GM23338 (cell line): Measurements from ENCODE around the gene CPB2. TPM values are rescaled to one million over a fixed set of nuclear protein-coding genes. Genes with fewer than 3 reads are reported as not detected.

Source experiments
- ATAC-seq: fragments of 200-7000 bp; cut with Tn5 transposase; 3 replicates; pipeline ENCODE4 v1.9.1; 2020
- DNase-seq: peaks from one replicate; pipeline ENCODE4 v3.0.0-alpha.2; 2015; ENCODE audit warnings: low spot score
- H2AFZ ChIP-seq: fragments of 200-600 bp; sonication (generic); 2 replicates; pipeline ENCODE4 v1.8.0; 2016; ENCODE audit warnings: antibody characterized with exemption, mild to moderate bottlenecking, moderate library complexity
- H3F3A ChIP-seq: fragments of 200-600 bp; sonication (generic); replicated peaks from 2 replicates; pipeline ENCODE4 v1.8.0; 2017; ENCODE audit warnings: antibody characterized with exemption, mixed run types, low read depth
- H3K27ac ChIP-seq: fragments of 200-600 bp; sonication (generic); 2 replicates; pipeline ENCODE4 v1.6.1; 2016; ENCODE audit warnings: low read depth
- H3K27me3 ChIP-seq: fragments of 200-600 bp; sonication (generic); 2 replicates; pipeline ENCODE4 v1.8.0; 2016; ENCODE audit warnings: mild to moderate bottlenecking, mixed run types, moderate library complexity; ENCODE audit not compliant: insufficient read depth
- H3K36me3 ChIP-seq: fragments of 200-600 bp; sonication (generic); 2 replicates; pipeline ENCODE4 v1.8.0; 2016; ENCODE audit warnings: mild to moderate bottlenecking; ENCODE audit not compliant: insufficient read depth
- H3K4me1 ChIP-seq: fragments of 200-600 bp; sonication (generic); 2 replicates; pipeline ENCODE4 v1.8.0; 2016; ENCODE audit warnings: mild to moderate bottlenecking, moderate library complexity; ENCODE audit not compliant: insufficient read depth
- H3K4me2 ChIP-seq: fragments of 200-600 bp; sonication (generic); 2 replicates; pipeline ENCODE4 v1.7.1; 2017; ENCODE audit warnings: mixed run types
- H3K4me3 ChIP-seq: fragments of 200-600 bp; sonication (generic); 2 replicates; pipeline ENCODE4 v1.6.1; 2016; ENCODE audit warnings: mixed run types
- H3K79me2 ChIP-seq: fragments of 200-600 bp; sonication (generic); replicated peaks from 2 replicates; pipeline ENCODE4 v1.8.0; 2017; ENCODE audit warnings: mild to moderate bottlenecking; ENCODE audit not compliant: insufficient read depth
- H3K9me2 ChIP-seq: fragments of 200-600 bp; sonication (generic); 2 replicates; pipeline ENCODE4 v1.8.0; 2017; ENCODE audit not compliant: insufficient read depth
- H4K20me1 ChIP-seq: fragments of 200-600 bp; sonication (generic); replicated peaks from 2 replicates; pipeline ENCODE4 v1.8.0; 2017; ENCODE audit warnings: mild to moderate bottlenecking; ENCODE audit not compliant: insufficient read depth
- H3K27ac Mint-ChIP-seq: 2 replicates; pipeline ENCODE4 v1.8.0; 2020; ENCODE audit warnings: inconsistent platforms, mild to moderate bottlenecking, moderate library complexity, mixed read lengths
- H3K27me3 Mint-ChIP-seq: 3 replicates; pipeline ENCODE4 v1.8.0; 2022; ENCODE audit warnings: low read depth, mild to moderate bottlenecking, moderate library complexity, mixed read lengths, inconsistent platforms; ENCODE audit not compliant: insufficient read depth, poor library complexity
- H3K36me3 Mint-ChIP-seq: 3 replicates; pipeline ENCODE4 v1.8.0; 2021; ENCODE audit warnings: low read depth, mild to moderate bottlenecking, inconsistent platforms, moderate library complexity, mixed read lengths
- H3K4me1 Mint-ChIP-seq: 3 replicates; pipeline ENCODE4 v1.8.0; 2020; ENCODE audit warnings: mild to moderate bottlenecking, inconsistent platforms, mixed read lengths
- H3K4me3 Mint-ChIP-seq: 3 replicates; pipeline ENCODE4 v1.8.0; 2021; ENCODE audit warnings: moderate library complexity, mild to moderate bottlenecking, inconsistent platforms, mixed read lengths
- H3K9me3 Mint-ChIP-seq: 3 replicates; pipeline ENCODE4 v1.8.0; 2020; ENCODE audit warnings: moderate library complexity, mild to moderate bottlenecking, inconsistent platforms, mixed read lengths
- CREB1 ChIP-seq: fragments of 250-450 bp; sonication (Bioruptor Pico); IDR thresholded peaks from 2 replicates; pipeline ENCODE4 v1.5.0; 2020; ENCODE audit warnings: low read depth, mild to moderate bottlenecking, moderate library complexity
- ETS1 ChIP-seq: IDR thresholded peaks from 2 replicates; pipeline ENCODE4 v1.6.1; 2016; ENCODE audit warnings: antibody characterized with exemption
- EZH2 ChIP-seq: fragments of 200-600 bp; sonication (generic); IDR thresholded peaks from one replicate; pipeline ENCODE4 v1.8.0; 2017; ENCODE audit warnings: antibody characterized with exemption, mild to moderate bottlenecking, low read depth; ENCODE audit not compliant: unreplicated experiment
- EZH2phosphoT487 ChIP-seq: fragments of 200-600 bp; sonication (generic); IDR thresholded peaks from one replicate; pipeline ENCODE4 v1.8.1; 2018; ENCODE audit warnings: antibody characterized with exemption; ENCODE audit not compliant: unreplicated experiment
- JUNB ChIP-seq: IDR thresholded peaks from one replicate; pipeline ENCODE4 v1.6.1; 2016; ENCODE audit warnings: antibody characterized with exemption; ENCODE audit not compliant: unreplicated experiment
- NANOG ChIP-seq: IDR thresholded peaks from 2 replicates; pipeline ENCODE4 v1.6.1; 2016; ENCODE audit warnings: antibody characterized with exemption, borderline replicate concordance
- POLR2AphosphoS5 ChIP-seq: IDR thresholded peaks from 2 replicates; pipeline ENCODE4 v1.6.1; 2016; ENCODE audit warnings: antibody characterized with exemption, low read depth
- STAT1 ChIP-seq: IDR thresholded peaks from one replicate; pipeline ENCODE4 v1.6.1; 2016; ENCODE audit warnings: antibody characterized with exemption; ENCODE audit not compliant: unreplicated experiment
- ZNF114 ChIP-seq: fragments of 250-450 bp; sonication (Bioruptor Pico); IDR thresholded peaks from 2 replicates; pipeline ENCODE4 v1.5.0; 2020; ENCODE audit warnings: mild to moderate bottlenecking, moderate library complexity
- ZNF331 ChIP-seq: fragments of 250-450 bp; sonication (Bioruptor Pico); IDR thresholded peaks from 2 replicates; pipeline ENCODE4 v1.5.0; 2020; ENCODE audit warnings: low read depth, mild to moderate bottlenecking, moderate library complexity
- ZNF462 ChIP-seq: fragments of 250-450 bp; sonication (Bioruptor Pico); IDR thresholded peaks from 2 replicates; pipeline ENCODE4 v1.5.0; 2020; ENCODE audit warnings: mild to moderate bottlenecking, moderate library complexity
- polyA plus RNA-seq: library from polyadenylated mRNA; unstranded; fragments of >200 nt; fragmentation: Nextera tagmentation; extraction: Ambion mirVana; gene quantifications from 2 replicates; pipeline ENCODE4 v1.2.1, GENCODE V29; 2016
- total RNA-seq: library from RNA; depleted of rRNA; stranded (reverse); fragments of >200 nt; shearing (Covaris generic); gene quantifications from 2 replicates; pipeline ENCODE4 v1.2.3, GENCODE V29; 2014
- TF ChIP-seq, protein P1 (sequence below): IDR thresholded peaks from one replicate; pipeline ENCODE4 v1.6.1; 2018; ENCODE audit warnings: antibody characterized with exemption; ENCODE audit not compliant: unreplicated experiment
- TF ChIP-seq, protein P2 (sequence below), 2 experiments: fragments of 200-600 bp in 1 of 2; sonication (generic) in 1 of 2; conservative IDR thresholded peaks; 2 replicates each; pipeline versions ENCODE4 v1.5.1 to v1.6.1; 2016 to 2017; ENCODE audit warnings: antibody characterized with exemption in 2 of 2, low read depth in 2 of 2, mild to moderate bottlenecking in 2 of 2, moderate library complexity in 1 of 2

Gene CPB2
- total and polyA plus RNA-seq, 2 experiments from 2014 or later, result 0.47 TPM; not detected in 1

- peaks cover 8% of the 10 kb centered on the region; the same call in 1 of the 2 replicates for H3K4me1 ChIP-seq
- H3K4me3 Mint-ChIP-seq, result no peak overlapping the region
- ATAC-seq, result no peak
- no peaks in the 10 kb centered on the region for H3K9me2 ChIP-seq
- no peaks in the 10 kb centered on the region for H3K36me3 Mint-ChIP-seq
- no peaks in the 10 kb centered on the region for H3F3A ChIP-seq
- H3K4me2 ChIP-seq, result no peak overlapping the region
- peaks cover 14% of the 10 kb centered on the region for H3K4me1 Mint-ChIP-seq
- no peak overlapping the region for H2AFZ ChIP-seq
- no peak for TF ChIP-seq CREB1 (CRISPR knock-in tag)
- TF ChIP-seq NANOG, result no peak
- no peak for TF ChIP-seq JUNB
- TF ChIP-seq ZNF331 (CRISPR knock-in tag), result no peak
- no peak for TF ChIP-seq ZNF114
- TF ChIP-seq POLR2AphosphoS5, result no peak
- TF ChIP-seq ETS1, result no peak
- TF ChIP-seq, protein P1, sequence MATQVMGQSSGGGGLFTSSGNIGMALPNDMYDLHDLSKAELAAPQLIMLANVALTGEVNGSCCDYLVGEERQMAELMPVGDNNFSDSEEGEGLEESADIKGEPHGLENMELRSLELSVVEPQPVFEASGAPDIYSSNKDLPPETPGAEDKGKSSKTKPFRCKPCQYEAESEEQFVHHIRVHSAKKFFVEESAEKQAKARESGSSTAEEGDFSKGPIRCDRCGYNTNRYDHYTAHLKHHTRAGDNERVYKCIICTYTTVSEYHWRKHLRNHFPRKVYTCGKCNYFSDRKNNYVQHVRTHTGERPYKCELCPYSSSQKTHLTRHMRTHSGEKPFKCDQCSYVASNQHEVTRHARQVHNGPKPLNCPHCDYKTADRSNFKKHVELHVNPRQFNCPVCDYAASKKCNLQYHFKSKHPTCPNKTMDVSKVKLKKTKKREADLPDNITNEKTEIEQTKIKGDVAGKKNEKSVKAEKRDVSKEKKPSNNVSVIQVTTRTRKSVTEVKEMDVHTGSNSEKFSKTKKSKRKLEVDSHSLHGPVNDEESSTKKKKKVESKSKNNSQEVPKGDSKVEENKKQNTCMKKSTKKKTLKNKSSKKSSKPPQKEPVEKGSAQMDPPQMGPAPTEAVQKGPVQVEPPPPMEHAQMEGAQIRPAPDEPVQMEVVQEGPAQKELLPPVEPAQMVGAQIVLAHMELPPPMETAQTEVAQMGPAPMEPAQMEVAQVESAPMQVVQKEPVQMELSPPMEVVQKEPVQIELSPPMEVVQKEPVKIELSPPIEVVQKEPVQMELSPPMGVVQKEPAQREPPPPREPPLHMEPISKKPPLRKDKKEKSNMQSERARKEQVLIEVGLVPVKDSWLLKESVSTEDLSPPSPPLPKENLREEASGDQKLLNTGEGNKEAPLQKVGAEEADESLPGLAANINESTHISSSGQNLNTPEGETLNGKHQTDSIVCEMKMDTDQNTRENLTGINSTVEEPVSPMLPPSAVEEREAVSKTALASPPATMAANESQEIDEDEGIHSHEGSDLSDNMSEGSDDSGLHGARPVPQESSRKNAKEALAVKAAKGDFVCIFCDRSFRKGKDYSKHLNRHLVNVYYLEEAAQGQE, result no peak
- no peak for TF ChIP-seq EZH2
- TF ChIP-seq, protein P2, sequence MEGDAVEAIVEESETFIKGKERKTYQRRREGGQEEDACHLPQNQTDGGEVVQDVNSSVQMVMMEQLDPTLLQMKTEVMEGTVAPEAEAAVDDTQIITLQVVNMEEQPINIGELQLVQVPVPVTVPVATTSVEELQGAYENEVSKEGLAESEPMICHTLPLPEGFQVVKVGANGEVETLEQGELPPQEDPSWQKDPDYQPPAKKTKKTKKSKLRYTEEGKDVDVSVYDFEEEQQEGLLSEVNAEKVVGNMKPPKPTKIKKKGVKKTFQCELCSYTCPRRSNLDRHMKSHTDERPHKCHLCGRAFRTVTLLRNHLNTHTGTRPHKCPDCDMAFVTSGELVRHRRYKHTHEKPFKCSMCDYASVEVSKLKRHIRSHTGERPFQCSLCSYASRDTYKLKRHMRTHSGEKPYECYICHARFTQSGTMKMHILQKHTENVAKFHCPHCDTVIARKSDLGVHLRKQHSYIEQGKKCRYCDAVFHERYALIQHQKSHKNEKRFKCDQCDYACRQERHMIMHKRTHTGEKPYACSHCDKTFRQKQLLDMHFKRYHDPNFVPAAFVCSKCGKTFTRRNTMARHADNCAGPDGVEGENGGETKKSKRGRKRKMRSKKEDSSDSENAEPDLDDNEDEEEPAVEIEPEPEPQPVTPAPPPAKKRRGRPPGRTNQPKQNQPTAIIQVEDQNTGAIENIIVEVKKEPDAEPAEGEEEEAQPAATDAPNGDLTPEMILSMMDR (conservative IDR thresholded peaks at IDR 0.05; ENCODE audit: low read depth in 2 of 2), result no peak
- TF ChIP-seq STAT1, result no peak
- TF ChIP-seq EZH2phosphoT487, result no peak
- TF ChIP-seq ZNF462 (CRISPR knock-in tag), result no peak
- no peaks in the 10 kb centered on the region for H3K36me3 ChIP-seq
- no peaks in the 10 kb centered on the region for H4K20me1 ChIP-seq
- H3K27me3 Mint-ChIP-seq, result no peaks in the 10 kb centered on the region
- no peaks in the 10 kb centered on the region for H3K27me3 ChIP-seq
- H3K9me3 Mint-ChIP-seq, result no peaks in the 10 kb centered on the region; the same call in 2 of the 3 replicates
- no peak overlapping the region for H3K27ac ChIP-seq
- H3K79me2 ChIP-seq, result no peaks in the 10 kb centered on the region
- H3K27ac Mint-ChIP-seq, result no peak overlapping the region
- DNase-seq, result no peak
- H3K4me3 ChIP-seq, result no peak overlapping the region
Observed at GRCh38 chr13:46116653-46117502, 12.0 kb upstream of the CPB2 start.
